Parathyroid adenoma (tissue), 2 donors: ENCODE results near the gene METTL13.
A peak's percentile ranks its signal among the peaks of the same experiment; 100 is the strongest.

Experiments
- H2AFZ ChIP-seq: fragments of 300-600 bp; sonication (generic); one replicate; pipeline ENCODE4 v1.7.0; 2017; ENCODE audit warnings: antibody characterized with exemption, mild to moderate bottlenecking
- H3K27ac ChIP-seq: fragments of 300-600 bp; sonication (generic); one replicate; pipeline ENCODE4 v1.7.0; 2017
- H3K27me3 ChIP-seq: fragments of 300-600 bp; sonication (generic); one replicate; pipeline ENCODE4 v1.7.0; 2017; ENCODE audit warnings: low read length; ENCODE audit not compliant: control insufficient read depth, insufficient read depth
- H3K36me3 ChIP-seq: fragments of 300-600 bp; sonication (generic); one replicate; pipeline ENCODE4 v1.7.0; 2017; ENCODE audit warnings: low read length; ENCODE audit not compliant: control insufficient read depth, insufficient read depth
- H3K4me1 ChIP-seq: fragments of 300-600 bp; sonication (generic); one replicate; pipeline ENCODE4 v1.7.0; 2017; ENCODE audit warnings: control low read depth
- H3K4me2 ChIP-seq: fragments of 300-600 bp; sonication (generic); one replicate; pipeline ENCODE4 v1.7.0; 2017; ENCODE audit warnings: low read length
- H3K4me3 ChIP-seq: fragments of 300-600 bp; sonication (generic); one replicate; pipeline ENCODE4 v1.7.0; 2017; ENCODE audit warnings: low read depth, low read length
- H3K79me2 ChIP-seq: fragments of 300-600 bp; sonication (generic); one replicate; pipeline ENCODE4 v1.7.0; 2017; ENCODE audit warnings: control low read depth
- H3K9ac ChIP-seq: fragments of 300-600 bp; sonication (generic); one replicate; pipeline ENCODE4 v1.7.0; 2017; ENCODE audit warnings: mild to moderate bottlenecking
- H3K9me3 ChIP-seq: fragments of 300-600 bp; sonication (generic); one replicate; pipeline ENCODE4 v1.7.0; 2017; ENCODE audit warnings: low read length; ENCODE audit not compliant: control insufficient read depth
- CTCF ChIP-seq: fragments of 300-600 bp; sonication (generic); IDR thresholded peaks from one replicate; pipeline ENCODE4 v1.7.0; 2017; ENCODE audit warnings: antibody characterized with exemption, mild to moderate bottlenecking
- donor health status: primary hyperparathyroidism.

Gene METTL13

GRCh38 chr1:171740356-171740863, 41.0 kb upstream of the METTL13 start:
- Histone ChIP-seq H3K27me3 (no peaks in the 10 kb centered on the region), H3K27ac (no peak overlapping the region), H3K4me3 (peak overlapping the region; percentile 98), H3K4me2 (peak overlapping the region; percentile 95), H3K9ac (no peak overlapping the region), H3K9me3 (no peaks in the 10 kb centered on the region), H3K79me2 (peaks cover 2% of the 10 kb centered on the region), H3K36me3 (no peaks in the 10 kb centered on the region), H2AFZ (no peak overlapping the region), H3K4me1 (peaks cover 7% of the 10 kb centered on the region)
- no peak for TF ChIP-seq CTCF

- no peak for TF ChIP-seq CTCF
- H3K4me1 ChIP-seq, result peaks cover 7% of the 10 kb centered on the region
Measured at GRCh38 chr1:171740987-171741871, 40.2 kb upstream of the METTL13 start.

GRCh38 chr1:171741872-171742576, 39.4 kb upstream of the METTL13 start, which contains the start of gene VAMP4:
Gene VAMP4 (minus strand): TSS chr1:171742065. CDS start chr1:171738414, 3,651 bp downstream.
- Histone ChIP-seq H3K4me2 (peak within 1 kb of the TSS; percentile 95), H3K36me3 (no peaks in the 10 kb centered on the region), H3K9ac (peak within 1 kb of the TSS; percentile 80), H3K79me2 (peaks cover 2% of the 10 kb centered on the region), H3K9me3 (no peaks in the 10 kb centered on the region), H3K4me1 (peaks cover 7% of the 10 kb centered on the region), H3K27ac (peak within 1 kb of the TSS; percentile 98), H3K27me3 (no peaks in the 10 kb centered on the region), H3K4me3 (peak within 1 kb of the TSS; percentile 98), H2AFZ (peak within 1 kb of the TSS; percentile 97)
- TF ChIP-seq CTCF, result no peak

More at GRCh38 chr1:171740987-171741871, 40.2 kb upstream of the METTL13 start:
- H3K79me2 ChIP-seq, result peaks cover 2% of the 10 kb centered on the region
- peak overlapping the region; percentile 80 for H3K9ac ChIP-seq
- peak overlapping the region; percentile 98 for H3K4me3 ChIP-seq
- H3K9me3 ChIP-seq, result no peaks in the 10 kb centered on the region
- H3K27ac ChIP-seq, result peak overlapping the region; percentile 98
- H2AFZ ChIP-seq, result peak overlapping the region; percentile 97
- H3K36me3 ChIP-seq, result no peaks in the 10 kb centered on the region
- H3K4me2 ChIP-seq, result peak overlapping the region; percentile 95
- H3K27me3 ChIP-seq, result no peaks in the 10 kb centered on the region

GRCh38 chr1:171742577-171742922, 38.9 kb upstream of the METTL13 start:
- H3K9me3 ChIP-seq, result no peaks in the 10 kb centered on the region
- H3K27me3 ChIP-seq, result no peaks in the 10 kb centered on the region
- peak overlapping the region; percentile 67 for H3K9ac ChIP-seq
- peak overlapping the region; percentile 95 for H3K4me2 ChIP-seq
- H3K36me3 ChIP-seq, result no peaks in the 10 kb centered on the region
- peak overlapping the region; percentile 98 for H3K27ac ChIP-seq
- H2AFZ ChIP-seq, result peak overlapping the region; percentile 97
- H3K4me1 ChIP-seq, result peaks cover 7% of the 10 kb centered on the region
- peaks cover 2% of the 10 kb centered on the region for H3K79me2 ChIP-seq
- TF ChIP-seq CTCF, result no peak
- H3K4me3 ChIP-seq, result peak overlapping the region; percentile 98
